ENCODE data around the gene CAMTA1. TPM values are rescaled to one million over a fixed set of nuclear protein-coding genes. Genes with fewer than 3 reads are reported as not detected.

Gene CAMTA1
- total and polyA plus RNA-seq, 4 donors, result 18.0 to 93.5 (median 35.8) TPM

- WGBS, result 86% methylated on average over 13 of the region's 13 CpGs
- TF ChIP-seq REST (IDR thresholded peaks at IDR 0.05), result no peak
- no peak for TF ChIP-seq JUND (IDR thresholded peaks at IDR 0.05)
- no peak for TF ChIP-seq RAD21 (IDR thresholded peaks at IDR 0.05)
- no peak for TF ChIP-seq CTCF (IDR thresholded peaks at IDR 0.05; ENCODE audit: low read depth, low read length, missing input control)
- TF ChIP-seq ZBTB33 (IDR thresholded peaks at IDR 0.05), result no peak
- Histone ChIP-seq H3K9me3 (ENCODE audit: control insufficient read depth in 4 of 4, low read length in 3 of 4) (no peaks in the 10 kb centered on the region), H3K4me3 (ENCODE audit: low read depth in 1 of 3, low read length in 3 of 3) (no peak overlapping the region), H3K27me3 (ENCODE audit: control insufficient read depth in 4 of 4, insufficient read depth in 4 of 4, low read length in 3 of 4) (no peaks in the 10 kb centered on the region), H3K9ac (ENCODE audit: low read depth in 1 of 2, low read length in 2 of 2) (no peak overlapping the region), H3K27ac (ENCODE audit: low read depth in 1 of 2, low read length in 2 of 2) (no peak overlapping the region), H3K4me1 (ENCODE audit: control insufficient read depth in 4 of 4, insufficient read depth in 4 of 4, low read length in 3 of 4) (no peaks in the 10 kb centered on the region), H3K36me3 (ENCODE audit: control insufficient read depth in 4 of 4, insufficient read depth in 3 of 4, low read depth in 1 of 4, low read length in 3 of 4) (no peaks in the 10 kb centered on the region)
- no peak for DNase-seq (ENCODE audit: low spot score)
Measured at GRCh38 chr1:7220712-7221252, 435.5 kb downstream of the CAMTA1 start.

- no peaks in the 10 kb centered on the region for H3K36me3 ChIP-seq (ENCODE audit: control insufficient read depth in 4 of 4, insufficient read depth in 3 of 4, low read depth in 1 of 4, low read length in 3 of 4)
- no peaks in the 10 kb centered on the region for H3K9me3 ChIP-seq (ENCODE audit: control insufficient read depth in 4 of 4, low read length in 3 of 4)
- H3K9ac ChIP-seq (ENCODE audit: low read depth in 1 of 2, low read length in 2 of 2), result no peak overlapping the region
- WGBS, result 72% methylated on average over 15 of the region's 15 CpGs
- H3K27me3 ChIP-seq (ENCODE audit: control insufficient read depth in 4 of 4, insufficient read depth in 4 of 4, low read length in 3 of 4), result no peaks in the 10 kb centered on the region
- H3K4me3 ChIP-seq (ENCODE audit: low read depth in 1 of 3, low read length in 3 of 3), result no peak overlapping the region
- no peaks in the 10 kb centered on the region for H3K4me1 ChIP-seq (ENCODE audit: control insufficient read depth in 4 of 4, insufficient read depth in 4 of 4, low read length in 3 of 4)
- DNase-seq (ENCODE audit: low spot score), result no peak
- no peak for TF ChIP-seq ATF3 (IDR thresholded peaks at IDR 0.05)
- TF ChIP-seq CTCF (IDR thresholded peaks at IDR 0.05; ENCODE audit: low read depth, low read length, missing input control), result no peak
- no peak for TF ChIP-seq FOXA2 (IDR thresholded peaks at IDR 0.05)
- no peak for TF ChIP-seq TAF1 (conservative IDR thresholded peaks at IDR 0.05)
- no peak overlapping the region for H3K27ac ChIP-seq (ENCODE audit: low read depth in 1 of 2, low read length in 2 of 2)
Measured at GRCh38 chr1:7221826-7222694, 436.8 kb downstream of the CAMTA1 start.

All from liver (tissue), 9 donors.